Retinal pigment epithelial cell (primary cell): Measurements from ENCODE around the gene WNT7B.

Experiments
- DNase-seq: peaks from one replicate; pipeline ENCODE4 v3.0.0-alpha.2; 2010; ENCODE audit warnings: low read depth
- H3K4me3 ChIP-seq: 2 replicates; pipeline ENCODE4 v1.5.1; 2011; ENCODE audit warnings: mild to moderate bottlenecking, low read length, control low read depth, moderate library complexity
- TF ChIP-seq, protein P1 (sequence below): conservative IDR thresholded peaks from 2 replicates; pipeline ENCODE4 v1.5.1; 2011; ENCODE audit warnings: low read depth, low read length, control low read depth, inconsistent platforms

The WNT7B gene

DNA sequence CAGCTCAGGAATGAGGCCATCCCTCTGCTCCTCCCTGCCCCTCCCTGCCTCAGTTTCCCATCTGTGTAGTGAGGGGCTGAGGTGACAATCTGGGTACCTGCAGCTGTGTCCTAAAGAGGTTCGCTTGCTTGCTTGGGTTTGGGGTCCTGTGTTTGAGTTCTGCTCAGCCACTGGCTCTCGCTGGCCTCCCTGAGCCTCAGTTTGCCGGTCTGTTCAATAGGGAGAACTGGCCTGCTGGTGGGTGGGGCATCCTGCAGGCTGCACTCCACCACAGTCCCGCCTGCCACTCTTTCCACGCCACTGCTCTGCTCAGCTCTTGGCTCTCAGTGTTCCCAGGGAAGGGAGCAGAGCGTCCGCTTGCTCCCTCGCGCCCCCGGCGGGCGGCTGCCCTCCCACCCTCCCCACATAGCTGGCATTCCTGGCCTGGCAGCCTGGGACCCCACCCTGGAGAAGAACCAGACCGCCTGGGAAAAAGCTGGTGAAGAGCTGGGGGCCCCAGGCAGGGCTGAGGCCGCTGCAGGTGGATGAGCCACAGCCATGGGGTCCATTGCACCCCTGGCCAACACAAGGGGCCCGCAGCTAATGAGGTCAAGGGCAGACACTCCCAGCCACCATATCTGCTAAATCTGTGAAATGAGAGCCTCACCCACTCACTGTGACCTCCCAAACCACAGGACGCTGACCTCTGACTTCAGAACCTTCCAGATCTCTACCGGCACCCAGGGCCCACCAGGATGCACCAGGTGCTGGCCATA lies 15.1 kb downstream of the WNT7B start:
- no peak for DNase-seq
- no peak overlapping the region for H3K4me3 ChIP-seq
- TF ChIP-seq, protein P1, sequence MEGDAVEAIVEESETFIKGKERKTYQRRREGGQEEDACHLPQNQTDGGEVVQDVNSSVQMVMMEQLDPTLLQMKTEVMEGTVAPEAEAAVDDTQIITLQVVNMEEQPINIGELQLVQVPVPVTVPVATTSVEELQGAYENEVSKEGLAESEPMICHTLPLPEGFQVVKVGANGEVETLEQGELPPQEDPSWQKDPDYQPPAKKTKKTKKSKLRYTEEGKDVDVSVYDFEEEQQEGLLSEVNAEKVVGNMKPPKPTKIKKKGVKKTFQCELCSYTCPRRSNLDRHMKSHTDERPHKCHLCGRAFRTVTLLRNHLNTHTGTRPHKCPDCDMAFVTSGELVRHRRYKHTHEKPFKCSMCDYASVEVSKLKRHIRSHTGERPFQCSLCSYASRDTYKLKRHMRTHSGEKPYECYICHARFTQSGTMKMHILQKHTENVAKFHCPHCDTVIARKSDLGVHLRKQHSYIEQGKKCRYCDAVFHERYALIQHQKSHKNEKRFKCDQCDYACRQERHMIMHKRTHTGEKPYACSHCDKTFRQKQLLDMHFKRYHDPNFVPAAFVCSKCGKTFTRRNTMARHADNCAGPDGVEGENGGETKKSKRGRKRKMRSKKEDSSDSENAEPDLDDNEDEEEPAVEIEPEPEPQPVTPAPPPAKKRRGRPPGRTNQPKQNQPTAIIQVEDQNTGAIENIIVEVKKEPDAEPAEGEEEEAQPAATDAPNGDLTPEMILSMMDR, result no peak

DNA sequence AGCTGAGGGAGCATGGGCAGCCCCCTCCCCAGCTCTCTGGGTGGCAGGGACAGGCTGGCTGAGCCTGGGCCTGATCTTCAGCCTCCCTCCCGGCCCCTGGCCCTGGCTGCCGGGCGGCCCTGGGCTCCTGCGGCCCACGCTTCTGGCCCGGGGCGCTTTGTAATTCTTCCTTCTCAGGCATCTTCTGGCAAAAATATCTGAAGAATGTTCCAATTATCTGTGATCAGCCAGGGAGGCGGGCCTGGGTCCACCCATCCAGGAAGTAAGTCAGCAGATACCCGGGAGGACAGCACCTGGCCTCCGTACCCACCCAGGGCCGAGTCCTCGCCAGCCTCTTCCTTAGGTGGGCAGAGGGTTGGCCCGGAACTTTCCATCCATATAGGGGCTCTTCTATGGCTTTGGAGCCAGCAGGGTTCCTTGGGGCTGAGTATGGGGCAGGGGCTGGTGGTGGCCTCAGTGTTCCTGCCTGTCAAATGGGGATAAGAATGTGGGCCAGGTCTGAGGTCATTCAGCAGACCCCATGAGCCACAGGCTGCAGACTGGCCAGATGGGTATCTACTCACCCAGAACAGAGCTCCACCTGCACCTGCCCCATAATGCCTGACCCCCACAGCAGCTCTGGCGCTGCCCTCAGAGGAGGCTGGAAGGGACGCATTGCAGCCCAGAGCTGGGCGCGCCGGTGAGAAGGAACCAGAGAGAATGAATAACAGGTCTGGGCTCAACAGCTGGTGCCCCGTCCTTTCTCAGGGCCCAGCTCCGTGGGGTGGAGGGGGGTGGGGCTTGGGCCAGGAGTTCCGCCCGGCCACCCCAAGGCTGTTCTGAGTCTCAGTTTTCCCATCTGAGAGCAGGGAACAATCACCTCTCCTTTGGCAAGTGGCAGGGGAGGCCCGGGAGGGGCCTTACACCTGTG lies 16.2 kb downstream of the WNT7B start:
- DNase-seq, result no peak
- TF ChIP-seq, protein P1, result no peak
- no peak overlapping the region for H3K4me3 ChIP-seq

GRCh38 chr22:45959719-45960476 lies 17.1 kb downstream of the WNT7B start:
- H3K4me3 ChIP-seq, result no peak overlapping the region
- TF ChIP-seq, protein P1, result no peak
- DNase-seq, result no peak

DNA sequence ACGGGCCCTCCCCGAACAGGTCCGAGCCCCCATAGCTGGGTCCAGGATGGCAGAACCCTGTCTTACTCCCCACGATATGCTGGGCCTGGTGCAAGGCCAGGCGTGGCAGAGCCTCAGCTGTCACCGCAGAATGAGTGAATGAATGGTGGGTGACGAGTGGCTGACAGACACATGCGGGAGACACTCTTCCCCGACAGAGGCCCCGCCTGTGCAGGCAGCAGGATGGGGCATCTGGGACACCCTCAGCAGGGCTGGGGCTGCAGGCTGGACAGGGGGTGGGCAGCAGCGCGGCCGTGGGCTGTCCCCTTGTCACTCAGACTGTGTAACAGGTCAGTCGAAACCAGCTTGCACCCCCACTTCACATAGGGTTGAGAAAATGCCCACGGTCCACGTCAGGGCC lies 18.0 kb downstream of the WNT7B start:
- no peak overlapping the region for H3K4me3 ChIP-seq
- no peak for DNase-seq
- TF ChIP-seq, protein P1, result no peak

GRCh38 chr22:45957826-45958225 lies 19.1 kb downstream of the WNT7B start:
- TF ChIP-seq, protein P1, result no peak
- DNase-seq, result no peak

DNA sequence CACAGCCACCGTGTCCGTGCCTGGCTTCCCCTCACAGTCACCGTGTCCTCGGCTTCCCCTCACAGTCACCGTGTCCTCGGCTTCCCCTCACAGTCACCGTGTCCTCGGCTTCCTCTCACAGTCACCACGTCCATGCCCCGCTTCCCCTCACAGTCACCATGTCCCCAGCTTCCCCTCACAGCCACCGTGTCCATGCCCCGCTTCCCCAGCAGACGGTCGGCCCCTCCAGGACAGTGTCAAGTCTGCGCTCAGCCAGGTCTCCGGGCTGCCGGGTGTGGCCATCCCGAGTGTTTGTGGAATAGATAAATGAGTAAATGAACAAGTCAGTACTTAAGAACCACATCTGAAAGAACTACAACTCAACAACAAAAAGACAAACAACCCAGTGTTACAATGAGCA lies 23.8 kb downstream of the WNT7B start:
- no peak for DNase-seq
- TF ChIP-seq, protein P1, result no peak
- H3K4me3 ChIP-seq, result no peak overlapping the region

More at GRCh38 chr22:45957826-45958225, 19.1 kb downstream of the WNT7B start:
- no peak overlapping the region for H3K4me3 ChIP-seq
